T-helper 2 cell treated with Interferon-gamma antibody and Interleukin-4, amounts not matched to agents 100 ng/mL and 5 ng/mL, for 36 hours (primary cell): ENCODE results near the gene EIF1AX. TPM values are rescaled to one million over a fixed set of nuclear protein-coding genes. Genes with fewer than 3 reads are reported as not detected.
"Not testable (repeated sequence)": the region's sequence is repeated elsewhere in the genome, so short reads cannot be mapped to it uniquely, and the experiment has no call there.

Experiments
- intact Hi-C: fragments of 100-400 bp; cut with micrococcal nuclease; formaldehyde crosslinking; loops from one replicate; pipeline ENCODE4 v1.15.1; 2023
- total RNA-seq: library from RNA; stranded (reverse); gene quantifications from 2 replicates; pipeline ENCODE4 v1.2.3, GENCODE V29; 2022

EIF1AX gene
- total RNA-seq, result 61.5 and 63.4 TPM in 2 replicates

- intact Hi-C loops, result loop anchor here (1.0 to 10.0 kb wide), 6 partner anchors 126 to 798 kb away; partner anchors contain the start of genes BCLAF3 and PDHA1
Observed at GRCh38 chrX:20141281-20142220, at the start of gene EIF1AX. EIF1AX (minus strand) TSS chrX:20141838; CDS start chrX:20141640, 198 bp downstream.

- intact Hi-C loops, result no loop called here
Observed at GRCh38 chrX:20189171-20189570, 47.5 kb upstream of the EIF1AX start.

DNA sequence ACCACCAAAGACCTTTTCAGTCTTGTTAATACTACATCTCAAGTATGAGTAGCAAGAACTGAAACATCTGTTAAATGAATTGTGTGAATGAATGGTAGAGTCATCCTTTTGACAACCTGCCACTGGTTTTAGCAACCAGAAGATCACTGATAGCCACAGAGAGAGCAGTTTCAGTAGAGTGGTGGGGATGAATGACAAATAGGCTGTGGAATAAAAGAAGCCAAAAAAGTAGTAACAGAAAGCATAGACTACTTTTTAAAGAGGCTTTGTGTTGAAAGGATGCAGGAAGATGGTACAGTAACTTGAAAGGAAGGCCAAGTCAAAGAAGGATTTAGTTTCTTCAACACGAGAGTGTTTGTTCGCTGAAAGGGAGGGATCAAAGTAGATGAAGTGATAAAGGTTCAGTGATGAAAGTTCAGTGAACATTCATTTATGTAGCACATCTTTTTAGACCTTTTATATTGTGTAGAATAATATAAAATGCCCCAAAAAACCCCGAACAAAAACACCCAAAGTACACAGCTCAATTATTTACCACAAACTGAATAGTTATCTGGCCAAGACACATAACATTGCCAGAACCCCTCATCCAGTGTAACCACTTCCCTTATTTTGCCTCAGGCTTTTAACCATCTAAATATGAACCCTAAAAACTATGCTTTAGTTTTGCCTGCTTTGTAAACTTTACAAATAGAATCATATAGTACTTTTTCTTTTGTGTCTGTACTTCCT is 40.1 kb upstream of the EIF1AX start:
- intact Hi-C loops, result no loop called here

DNA sequence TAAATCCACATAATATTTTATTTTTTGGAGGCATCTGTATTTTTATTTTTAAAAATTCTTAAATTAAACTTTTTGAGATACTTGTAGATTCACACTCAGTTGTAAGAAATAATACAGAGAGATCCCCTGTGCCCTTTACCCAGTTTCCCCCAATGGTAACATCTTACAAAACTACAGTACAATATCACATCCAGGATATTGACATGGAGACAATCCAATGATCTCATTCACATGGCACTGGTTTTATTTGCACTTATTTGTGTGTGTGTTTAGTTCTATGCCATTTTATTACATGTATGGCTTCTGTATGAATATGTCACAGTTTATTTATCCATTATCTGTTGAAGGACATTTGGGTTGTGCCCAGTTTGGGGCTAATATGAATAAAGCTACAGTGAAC is 35.5 kb upstream of the EIF1AX start:
- intact Hi-C loops, result no loop called here

- intact Hi-C loops, result no loop called here
Observed at GRCh38 chrX:20173856-20174255, 32.2 kb upstream of the EIF1AX start.

DNA sequence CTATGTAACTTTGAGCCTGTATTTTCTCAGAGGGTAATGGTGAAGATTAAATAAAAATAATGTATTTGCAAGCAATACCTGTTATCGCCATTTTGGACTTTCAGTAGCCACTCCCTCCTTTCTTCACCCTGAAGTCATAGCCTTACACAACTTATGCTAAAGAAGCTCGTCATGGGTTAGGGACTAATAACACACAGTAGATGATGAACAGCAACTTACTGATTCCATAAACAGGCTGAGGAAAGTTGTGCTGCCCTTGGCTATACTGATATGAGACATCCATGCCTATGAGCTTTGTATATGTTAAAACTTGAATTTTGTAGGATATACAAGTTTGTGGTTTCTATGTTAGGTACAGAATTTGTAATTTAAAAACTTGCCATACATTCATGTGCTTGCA is 31.7 kb upstream of the EIF1AX start:
- intact Hi-C loops, result no loop called here

DNA sequence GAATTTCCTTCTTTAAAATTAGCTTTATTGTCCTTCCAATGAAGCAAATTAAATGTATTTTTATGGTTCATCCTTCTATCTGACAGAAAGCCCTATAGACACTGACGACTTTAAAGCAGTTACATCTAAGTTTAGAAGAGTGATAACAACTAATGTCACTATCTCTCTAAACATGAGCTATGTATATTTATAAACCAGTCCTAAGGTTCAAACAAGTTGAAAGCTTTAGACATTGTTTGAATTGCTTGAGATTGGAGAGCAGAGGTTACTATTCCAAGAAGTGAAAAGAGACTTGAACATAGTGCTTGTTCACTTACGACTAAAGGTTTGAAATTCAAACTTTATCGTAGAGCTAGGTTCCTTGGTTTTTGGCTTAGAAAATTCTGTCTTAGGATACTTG is 30.2 kb upstream of the EIF1AX start:
- intact Hi-C loops, result no loop called here

GRCh38 chrX:20162516-20162915 is 20.9 kb upstream of the EIF1AX start:
- intact Hi-C loops, result not testable (repeated sequence)

DNA sequence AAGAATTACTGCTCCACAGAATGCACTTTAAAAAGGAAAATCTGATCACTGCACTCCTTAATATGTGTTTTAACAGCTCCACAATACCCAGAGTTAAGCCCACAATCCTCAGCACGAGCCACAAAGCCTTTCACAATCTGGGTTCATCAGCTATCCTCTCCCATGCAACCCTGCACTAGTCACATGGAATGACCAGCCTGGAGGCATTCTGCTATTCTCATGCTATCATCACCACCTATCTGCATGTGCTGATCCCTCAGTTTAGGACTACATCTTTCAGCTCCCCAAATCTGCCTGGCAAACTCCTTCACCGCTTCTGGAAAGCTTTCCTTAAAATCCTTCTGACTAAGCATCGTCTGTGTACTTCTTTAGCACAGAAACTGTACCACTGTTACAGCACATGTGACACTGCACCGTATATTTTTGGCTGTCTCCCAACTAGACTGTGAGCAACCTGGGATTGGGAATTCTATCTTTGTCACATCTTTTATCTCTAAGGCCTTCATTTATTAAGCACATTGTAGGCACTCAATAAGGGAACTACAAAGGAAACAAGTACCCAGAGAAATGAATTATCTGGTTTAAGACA is 18.3 kb upstream of the EIF1AX start:
- intact Hi-C loops, result no loop called here

DNA sequence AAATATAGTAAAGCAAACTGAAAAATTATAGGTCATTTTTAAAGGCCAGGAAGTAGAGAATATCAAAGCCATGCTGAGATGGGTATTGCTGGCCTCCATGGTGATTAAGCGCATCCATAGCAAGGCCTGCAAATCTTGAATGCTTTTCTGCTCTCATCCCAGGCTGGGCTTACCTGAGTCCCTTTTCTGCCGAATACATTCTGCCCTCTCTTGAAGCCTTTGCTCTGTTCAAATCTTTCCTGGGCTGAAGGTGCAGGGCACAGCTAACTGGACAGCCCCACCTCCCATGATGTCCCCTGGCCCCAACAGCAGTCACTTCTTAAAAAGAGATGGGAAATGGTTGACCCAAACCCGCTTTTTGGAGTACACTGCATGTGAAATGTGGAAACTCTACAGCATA is 10.1 kb upstream of the EIF1AX start:
- intact Hi-C loops, result no loop called here

DNA sequence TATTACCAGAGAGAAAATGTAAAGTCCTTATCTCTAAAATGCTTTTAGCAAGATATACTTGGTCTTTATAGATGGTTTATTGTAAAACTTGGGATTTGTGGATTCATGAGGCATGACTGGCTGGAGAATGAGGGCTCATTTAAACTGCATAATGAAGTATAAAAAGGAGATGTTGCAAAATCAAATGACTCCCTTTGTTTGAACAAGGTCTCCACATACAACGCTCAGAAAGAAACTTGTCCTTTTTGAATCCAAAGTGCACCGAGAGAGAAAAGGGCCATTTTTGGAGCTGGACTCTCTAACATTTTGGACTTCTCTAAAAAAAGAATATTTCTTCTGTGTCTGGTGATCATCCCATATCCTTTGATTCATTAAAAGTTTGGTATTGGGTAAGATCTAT is 7.7 kb upstream of the EIF1AX start:
- intact Hi-C loops, result loop anchor here (10.0 kb wide), 2 partner anchors 245 to 295 kb away; no protein-coding TSS in a partner anchor

GRCh38 chrX:20147561-20147960 is 5.9 kb upstream of the EIF1AX start:
- intact Hi-C loops, result loop anchor here (10.0 kb wide), 2 partner anchors 243 to 297 kb away; no protein-coding TSS in a partner anchor

GRCh38 chrX:20144491-20144890 is 2.9 kb upstream of the EIF1AX start:
- intact Hi-C loops, result loop anchor here (5.0 to 10.0 kb wide), 3 partner anchors 240 to 462 kb away; no protein-coding TSS in a partner anchor

DNA sequence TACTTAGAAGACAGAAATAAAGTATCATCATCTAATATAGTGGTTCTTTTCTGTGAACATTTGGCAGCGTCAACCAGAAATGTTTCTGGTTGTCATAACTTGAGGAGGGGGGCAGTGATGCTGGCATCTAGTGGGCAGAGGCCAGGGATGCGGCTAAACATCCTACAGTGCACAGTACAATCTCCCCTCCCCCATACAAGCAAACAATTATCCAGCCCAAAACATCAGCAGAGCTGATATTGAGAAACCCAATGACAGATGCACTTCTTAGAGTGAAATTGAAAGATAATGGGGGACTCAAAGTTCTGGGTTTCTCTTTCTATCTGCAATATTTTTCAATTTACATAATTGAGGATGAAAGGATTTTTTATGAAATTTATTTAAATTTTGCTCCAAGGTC is 1.9 kb upstream of the EIF1AX start:
- intact Hi-C loops, result loop anchor here (5.0 to 10.0 kb wide), 3 partner anchors 239 to 461 kb away; no protein-coding TSS in a partner anchor

DNA sequence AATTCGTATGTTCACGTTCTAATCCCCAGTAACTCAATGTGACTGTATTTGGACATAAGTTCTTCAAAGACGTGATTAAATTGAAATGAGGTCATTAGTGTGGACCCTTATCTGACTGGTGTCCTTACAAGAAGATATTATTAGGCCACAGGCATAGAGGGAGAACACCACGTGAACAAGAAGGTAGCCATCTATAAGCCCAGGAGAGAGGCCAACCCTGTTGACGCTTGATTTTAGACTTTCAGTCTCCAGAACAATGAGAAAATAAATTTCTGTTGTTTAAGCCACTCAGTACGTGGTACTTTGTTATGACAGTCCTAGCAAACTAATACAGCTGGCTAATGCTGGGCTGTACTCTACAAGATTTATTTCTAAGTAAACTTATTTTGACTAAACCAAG is 1.5 kb upstream of the EIF1AX start:
- intact Hi-C loops, result loop anchor here (5.0 to 10.0 kb wide), 3 partner anchors 238 to 461 kb away; no protein-coding TSS in a partner anchor

GRCh38 chrX:20140420-20140819 is 1.2 kb downstream of the EIF1AX start:
- intact Hi-C loops, result loop anchor here (2.0 to 10.0 kb wide), 4 partner anchors 150 to 458 kb away; partner anchors contain the start of gene BCLAF3

GRCh38 chrX:20139966-20140365 is 1.7 kb downstream of the EIF1AX start:
- intact Hi-C loops, result loop anchor here (2.0 to 10.0 kb wide), 4 partner anchors 149 to 458 kb away; partner anchors contain the start of gene BCLAF3

- intact Hi-C loops, result no loop called here
Observed at GRCh38 chrX:20135944-20136343, 5.7 kb downstream of the EIF1AX start.

DNA sequence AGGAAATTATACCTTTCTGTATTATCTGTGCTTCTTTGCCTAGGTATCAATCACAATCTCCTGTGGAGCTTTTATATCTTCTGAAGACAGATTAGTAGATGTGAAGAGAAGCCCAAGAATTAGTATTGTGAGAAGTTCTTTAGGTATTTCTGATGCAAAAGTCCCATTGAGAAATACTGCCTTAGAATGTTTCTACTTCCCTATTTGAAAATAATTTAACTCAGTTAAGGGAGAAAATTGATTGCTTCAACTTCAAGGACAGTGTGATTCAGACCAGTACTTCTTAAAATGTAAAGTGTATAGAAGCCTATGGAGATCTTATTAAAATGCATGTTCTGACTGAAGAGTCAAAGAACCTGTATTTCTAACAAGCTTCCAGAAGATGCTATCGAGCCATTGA is 9.0 kb downstream of the EIF1AX start:
- intact Hi-C loops, result no loop called here

GRCh38 chrX:20130357-20130756 is 11.3 kb downstream of the EIF1AX start:
- intact Hi-C loops, result no loop called here

- intact Hi-C loops, result no loop called here
Observed at GRCh38 chrX:20129547-20129946, 12.1 kb downstream of the EIF1AX start.
